IMR-90 (cell line): Measurements from ENCODE around the gene PIR.

Experiments used
- ELK1 ChIP-seq: fragments of 150-350 bp; IDR thresholded peaks from 2 replicates; pipeline ENCODE4 v1.6.1; 2016; ENCODE audit warnings: low read depth, mild to moderate bottlenecking, low read length, moderate library complexity, borderline replicate concordance
- MXI1 ChIP-seq: IDR thresholded peaks from 2 replicates; pipeline ENCODE4 v1.6.1; 2012; ENCODE audit warnings: low read depth, mild to moderate bottlenecking, low read length, moderate library complexity, borderline replicate concordance
- RAD21 ChIP-seq: IDR thresholded peaks from 2 replicates; pipeline ENCODE4 v1.6.1; 2012; ENCODE audit warnings: low read length, improper control_type of control experiment
- USF2 ChIP-seq: fragments of 150-350 bp; IDR thresholded peaks from 2 replicates; pipeline ENCODE4 v1.6.1; 2017; ENCODE audit warnings: mild to moderate bottlenecking, antibody characterized with exemption, low read length, low read depth
- TF ChIP-seq, protein P1 (sequence below): conservative IDR thresholded peaks from 2 replicates; pipeline ENCODE4 v1.5.1; 2012; ENCODE audit warnings: mild to moderate bottlenecking, low read depth, low read length, improper control_type of control experiment

DNA sequence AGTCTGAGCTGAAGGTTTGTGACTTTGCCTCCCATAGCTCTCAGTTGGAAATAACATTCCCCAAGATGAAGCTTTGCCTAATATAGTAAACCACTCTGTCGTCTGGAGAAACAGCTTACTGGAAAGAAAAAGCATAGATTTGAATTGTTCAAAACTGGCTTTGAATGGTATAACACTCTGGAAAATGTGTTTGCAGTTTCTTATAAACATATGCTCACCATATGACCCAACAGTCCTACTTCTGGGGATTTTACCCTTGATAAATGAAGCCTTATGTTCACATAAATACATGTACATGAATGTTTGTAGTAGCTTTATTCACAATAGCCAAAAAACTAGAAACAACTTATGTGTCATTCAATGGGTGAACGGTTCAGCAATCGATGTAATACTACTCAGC is 119.2 kb downstream of the PIR start:
- TF ChIP-seq RAD21 = no peak
- TF ChIP-seq, protein P1, sequence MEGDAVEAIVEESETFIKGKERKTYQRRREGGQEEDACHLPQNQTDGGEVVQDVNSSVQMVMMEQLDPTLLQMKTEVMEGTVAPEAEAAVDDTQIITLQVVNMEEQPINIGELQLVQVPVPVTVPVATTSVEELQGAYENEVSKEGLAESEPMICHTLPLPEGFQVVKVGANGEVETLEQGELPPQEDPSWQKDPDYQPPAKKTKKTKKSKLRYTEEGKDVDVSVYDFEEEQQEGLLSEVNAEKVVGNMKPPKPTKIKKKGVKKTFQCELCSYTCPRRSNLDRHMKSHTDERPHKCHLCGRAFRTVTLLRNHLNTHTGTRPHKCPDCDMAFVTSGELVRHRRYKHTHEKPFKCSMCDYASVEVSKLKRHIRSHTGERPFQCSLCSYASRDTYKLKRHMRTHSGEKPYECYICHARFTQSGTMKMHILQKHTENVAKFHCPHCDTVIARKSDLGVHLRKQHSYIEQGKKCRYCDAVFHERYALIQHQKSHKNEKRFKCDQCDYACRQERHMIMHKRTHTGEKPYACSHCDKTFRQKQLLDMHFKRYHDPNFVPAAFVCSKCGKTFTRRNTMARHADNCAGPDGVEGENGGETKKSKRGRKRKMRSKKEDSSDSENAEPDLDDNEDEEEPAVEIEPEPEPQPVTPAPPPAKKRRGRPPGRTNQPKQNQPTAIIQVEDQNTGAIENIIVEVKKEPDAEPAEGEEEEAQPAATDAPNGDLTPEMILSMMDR = no peak
- TF ChIP-seq ELK1 = no peak
- no peak for TF ChIP-seq MXI1
- TF ChIP-seq USF2 = no peak
